NCI-H2196 treated with DMSO at 0.1 percent for 48 hours (cell line): ENCODE measurements around the gene CH25H.

ENCODE experiments used
- DNase-seq: peaks from one replicate; lab custom pipeline; 2025; ENCODE audit not compliant: unreplicated experiment; lab: John Stamatoyannopoulos, UW

CH25H gene

DNA sequence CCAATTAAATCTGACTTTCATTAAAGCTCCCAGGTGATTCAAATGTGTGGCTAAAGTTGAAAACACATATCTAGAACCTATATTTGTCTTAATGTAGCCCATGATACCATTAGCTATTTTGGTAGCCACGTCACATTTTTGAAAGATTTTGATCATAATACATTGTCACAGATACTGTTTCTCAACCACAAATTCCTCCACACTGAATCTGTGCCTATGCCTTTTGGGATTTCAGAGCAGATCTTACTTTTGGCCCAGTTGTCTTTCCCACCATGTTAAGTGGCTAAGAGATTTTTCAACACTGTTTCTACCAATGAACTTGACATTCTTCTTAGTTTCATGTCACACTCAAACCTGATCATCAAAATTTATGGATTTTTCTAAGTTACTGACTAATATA is 47.4 kb downstream of the CH25H start:
- DNase-seq = no peak

DNA sequence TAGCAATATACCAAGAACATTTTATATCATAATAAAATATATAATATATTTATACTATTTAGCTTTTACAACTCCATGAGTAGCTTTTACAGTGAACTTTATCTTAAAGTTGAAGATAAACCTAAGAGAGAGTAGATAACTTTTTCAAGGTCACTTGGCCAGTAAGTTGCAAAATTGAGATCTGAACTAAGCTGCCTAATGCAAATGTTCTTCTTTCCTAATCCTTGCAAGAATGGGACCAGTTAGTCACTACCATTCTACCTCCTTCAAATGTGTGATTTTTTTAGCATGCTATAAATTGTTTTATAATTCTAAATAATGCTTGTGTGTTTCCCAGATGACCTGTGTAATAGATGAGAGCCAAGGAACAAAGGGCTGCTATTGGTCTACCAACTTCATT is 47.8 kb downstream of the CH25H start:
- DNase-seq = no peak

DNA sequence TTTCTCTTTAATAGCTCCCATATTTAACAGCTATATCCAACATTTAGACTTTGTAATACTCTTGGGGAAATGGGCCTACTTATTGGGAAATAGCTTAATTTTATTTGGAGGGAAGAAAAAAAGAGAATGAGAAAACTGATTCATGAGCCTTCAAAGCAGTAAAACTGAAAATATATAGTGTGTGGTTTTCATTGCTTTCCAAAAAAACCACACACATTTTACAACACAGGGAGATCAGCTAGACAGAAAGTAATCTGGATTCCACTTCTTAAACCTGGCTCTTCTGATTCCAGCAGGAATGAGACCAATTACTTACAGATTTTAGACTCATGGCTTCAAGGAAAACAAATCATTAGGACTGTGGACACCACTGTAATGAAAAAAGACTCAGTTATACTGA is 48.7 kb downstream of the CH25H start:
- no peak for DNase-seq

DNA sequence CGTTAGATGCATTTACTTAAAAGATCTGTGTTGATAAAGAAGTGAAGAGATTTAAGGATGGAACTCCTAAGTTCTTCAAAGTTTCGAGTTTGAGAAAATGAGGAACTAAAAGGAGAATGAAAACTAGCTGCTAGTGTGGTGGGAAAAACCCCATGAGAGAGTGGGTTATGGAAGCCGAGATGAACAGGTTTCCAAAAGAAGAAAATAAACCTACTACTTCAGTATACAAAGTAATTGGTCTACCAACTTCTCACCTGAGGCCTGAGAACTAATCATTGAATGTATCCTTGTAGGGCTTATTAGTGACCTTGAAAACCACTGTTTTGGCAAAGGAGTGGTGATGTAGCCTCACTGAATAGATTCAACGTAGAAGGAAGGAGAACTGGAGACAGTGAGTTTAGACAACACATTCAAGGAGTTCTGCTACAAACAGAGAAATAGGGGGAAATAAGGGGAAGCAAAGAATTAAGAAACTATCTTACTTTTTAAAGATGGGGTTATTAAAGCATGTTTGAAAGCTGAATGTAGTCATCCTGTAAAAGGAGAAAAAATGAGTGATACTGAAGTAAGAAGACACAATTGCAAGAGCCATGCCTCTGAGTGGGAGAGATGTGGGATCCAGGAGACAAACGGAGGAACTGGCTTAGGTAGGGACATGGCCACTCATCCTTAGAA is 50.8 kb downstream of the CH25H start:
- DNase-seq = no peak
